ENCODE results near the gene C1orf210.

- TF ChIP-seq SPI1 (IDR thresholded peaks at IDR 0.05; ENCODE audit: low read depth, low read length) (no peak), POLR2AphosphoS5 (IDR thresholded peaks at IDR 0.05; ENCODE audit: low read depth, low read length) (no peak), POLR2A (IDR thresholded peaks at IDR 0.05; ENCODE audit: low read depth, low read length) (no peak)
These were observed 2.8 kb upstream of the C1orf210 start for GRCh38 chr1:43288058-43288784.

All from GM12891 (cell line).